Prostate gland (tissue), 2 donors: ENCODE data around the gene FBXO47.

Source experiments
- POLR2A ChIP-seq: fragments of 450-650 bp; IDR thresholded peaks from one replicate; pipeline ENCODE4 v1.6.1; 2016; ENCODE audit warnings: antibody characterized with exemption, mild to moderate bottlenecking
- POLR2AphosphoS5 ChIP-seq: sonication (generic); formaldehyde crosslinking; IDR thresholded peaks from one replicate; pipeline ENCODE4 v1.6.1; 2017; ENCODE audit warnings: antibody characterized with exemption
- TF ChIP-seq, protein P1 (sequence below), 4 experiments: fragments of 200-600 bp in 2 of 4; fragments of 450-650 bp in 2 of 4; sonication (generic) in 2 of 4; IDR thresholded peaks; 1 replicate in 3 of 4; 2 replicates in 1 of 4; pipeline ENCODE4 v1.5.1; 2016 to 2019; ENCODE audit warnings: antibody characterized with exemption in 4 of 4, mild to moderate bottlenecking in 2 of 4, moderate library complexity in 2 of 4

DNA sequence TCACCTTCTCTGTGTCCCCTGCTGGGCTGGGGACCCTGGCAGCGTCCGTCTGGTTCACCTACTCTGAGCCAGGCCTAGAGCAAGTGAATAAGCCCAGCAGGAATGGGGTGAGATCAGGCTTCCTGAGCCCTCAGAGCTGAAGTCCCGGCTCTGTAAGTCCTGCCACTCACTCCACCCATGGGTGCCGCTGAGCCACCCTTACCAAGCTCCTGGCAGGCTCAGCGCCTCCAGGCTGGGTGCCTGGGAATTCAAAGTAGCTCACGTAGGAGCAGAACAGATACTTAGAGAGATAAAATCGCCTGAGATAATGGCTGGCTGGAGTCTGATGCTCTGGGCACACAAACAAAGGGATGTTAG is 51.6 kb downstream of the FBXO47 start:
- no peak for TF ChIP-seq POLR2A
- TF ChIP-seq, protein P1, sequence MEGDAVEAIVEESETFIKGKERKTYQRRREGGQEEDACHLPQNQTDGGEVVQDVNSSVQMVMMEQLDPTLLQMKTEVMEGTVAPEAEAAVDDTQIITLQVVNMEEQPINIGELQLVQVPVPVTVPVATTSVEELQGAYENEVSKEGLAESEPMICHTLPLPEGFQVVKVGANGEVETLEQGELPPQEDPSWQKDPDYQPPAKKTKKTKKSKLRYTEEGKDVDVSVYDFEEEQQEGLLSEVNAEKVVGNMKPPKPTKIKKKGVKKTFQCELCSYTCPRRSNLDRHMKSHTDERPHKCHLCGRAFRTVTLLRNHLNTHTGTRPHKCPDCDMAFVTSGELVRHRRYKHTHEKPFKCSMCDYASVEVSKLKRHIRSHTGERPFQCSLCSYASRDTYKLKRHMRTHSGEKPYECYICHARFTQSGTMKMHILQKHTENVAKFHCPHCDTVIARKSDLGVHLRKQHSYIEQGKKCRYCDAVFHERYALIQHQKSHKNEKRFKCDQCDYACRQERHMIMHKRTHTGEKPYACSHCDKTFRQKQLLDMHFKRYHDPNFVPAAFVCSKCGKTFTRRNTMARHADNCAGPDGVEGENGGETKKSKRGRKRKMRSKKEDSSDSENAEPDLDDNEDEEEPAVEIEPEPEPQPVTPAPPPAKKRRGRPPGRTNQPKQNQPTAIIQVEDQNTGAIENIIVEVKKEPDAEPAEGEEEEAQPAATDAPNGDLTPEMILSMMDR (IDR thresholded peaks at IDR 0.05), result no peak
- no peak for TF ChIP-seq POLR2AphosphoS5
